ENCODE results near the gene IL3RA.
"Not testable (repeated sequence)": the region's sequence is repeated elsewhere in the genome, so short reads cannot be mapped to it uniquely, and the experiment has no call there.

IL3RA gene

GRCh38 chrX:1306909-1307625 lies 29.5 kb upstream of the IL3RA start:
- peaks cover 2% of the 10 kb centered on the region; the same call in 1 of the 2 replicates for H3K36me3 ChIP-seq (ENCODE audit: control insufficient read depth, insufficient read depth, low read length)
- no CpG with 5 or more reads among the region's 15 CpGs for WGBS (ENCODE audit: insufficient coverage, insufficient read length)
- H3K27me3 ChIP-seq (ENCODE audit: control insufficient read depth, insufficient read depth, low read length): no peaks in the 10 kb centered on the region
- no peaks in the 10 kb centered on the region for H3K9me3 ChIP-seq (ENCODE audit: control insufficient read depth, insufficient read depth, low read length)
- no peaks in the 10 kb centered on the region; the same call in 1 of the 2 replicates for H3K4me1 ChIP-seq (ENCODE audit: control insufficient read depth, insufficient read depth, low read length)
- H3K27ac ChIP-seq (ENCODE audit: low read length): no peak overlapping the region
- no peak overlapping the region for H3K4me3 ChIP-seq (ENCODE audit: low read length)
- no peak for DNase-seq (ENCODE audit: low read depth, low spot score)

DNA sequence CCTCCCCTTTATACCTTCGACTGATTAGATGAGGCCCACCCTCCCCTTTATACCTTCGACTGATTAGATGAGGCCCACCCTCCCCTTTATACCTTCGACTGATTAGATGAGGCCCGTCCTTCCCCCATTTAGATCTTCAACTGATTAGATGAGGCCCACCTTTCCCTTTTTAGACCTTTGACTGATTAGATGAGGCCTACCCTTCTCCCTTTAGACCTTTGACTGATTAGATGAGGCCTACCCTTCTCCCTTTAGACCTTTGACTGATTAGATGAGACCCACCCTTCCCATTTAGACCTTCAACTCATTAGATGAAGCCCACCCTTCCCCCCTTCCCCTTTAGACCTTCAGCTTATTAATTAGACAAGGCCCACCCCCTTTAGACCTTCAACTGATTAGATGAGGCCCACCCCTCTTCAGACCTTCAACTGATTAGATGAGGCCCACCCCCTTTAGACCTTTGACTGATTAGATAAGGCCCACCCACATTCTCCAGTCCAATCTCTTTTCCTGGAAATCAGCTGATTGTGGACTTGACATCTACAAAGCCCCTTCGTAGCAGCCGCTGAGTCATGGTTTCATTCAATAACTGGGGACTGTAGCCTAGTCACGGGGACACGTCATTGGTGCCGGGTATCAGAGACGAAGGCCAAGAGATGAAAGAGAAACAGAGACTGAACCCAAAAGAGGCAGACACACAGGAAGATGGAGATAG lies 28.8 kb upstream of the IL3RA start:
- Histone ChIP-seq H3K9me3 (ENCODE audit: control insufficient read depth, insufficient read depth, low read length) (no peaks in the 10 kb centered on the region), H3K27ac (ENCODE audit: low read length) (no peak overlapping the region), H3K27me3 (ENCODE audit: control insufficient read depth, insufficient read depth, low read length) (no peaks in the 10 kb centered on the region), H3K4me1 (ENCODE audit: control insufficient read depth, insufficient read depth, low read length) (no peaks in the 10 kb centered on the region; the same call in 1 of the 2 replicates), H3K4me3 (ENCODE audit: low read length) (no peak overlapping the region), H3K36me3 (ENCODE audit: control insufficient read depth, insufficient read depth, low read length) (peaks cover 2% of the 10 kb centered on the region; the same call in 1 of the 2 replicates)
- DNase-seq (ENCODE audit: low read depth, low spot score): no peak
- no CpG with 5 or more reads among the region's 10 CpGs for WGBS (ENCODE audit: insufficient coverage, insufficient read length)

GRCh38 chrX:1308476-1308875 lies 28.1 kb upstream of the IL3RA start:
- Histone ChIP-seq H3K27ac (ENCODE audit: low read length) (no peak overlapping the region), H3K27me3 (ENCODE audit: control insufficient read depth, insufficient read depth, low read length) (no peaks in the 10 kb centered on the region), H3K4me1 (ENCODE audit: control insufficient read depth, insufficient read depth, low read length) (no peaks in the 10 kb centered on the region; the same call in 1 of the 2 replicates), H3K4me3 (ENCODE audit: low read length) (no peak overlapping the region), H3K36me3 (ENCODE audit: control insufficient read depth, insufficient read depth, low read length) (peaks cover 2% of the 10 kb centered on the region; the same call in 1 of the 2 replicates), H3K9me3 (ENCODE audit: control insufficient read depth, insufficient read depth, low read length) (no peaks in the 10 kb centered on the region)
- WGBS (ENCODE audit: insufficient coverage, insufficient read length): no CpG with 5 or more reads among the region's 8 CpGs
- no peak for DNase-seq (ENCODE audit: low read depth, low spot score)

- no CpG with 5 or more reads among the region's 12 CpGs for WGBS (ENCODE audit: insufficient coverage, insufficient read length)
- not testable (repeated sequence) for DNase-seq (ENCODE audit: low read depth, low spot score)
These were observed 27.7 kb upstream of the IL3RA start for GRCh38 chrX:1308917-1309316.

GRCh38 chrX:1313788-1314187 lies 22.8 kb upstream of the IL3RA start:
- Histone ChIP-seq H3K9me3 (ENCODE audit: control insufficient read depth, insufficient read depth, low read length) (no peaks in the 10 kb centered on the region), H3K4me3 (ENCODE audit: low read length) (no peak overlapping the region), H3K27me3 (ENCODE audit: control insufficient read depth, insufficient read depth, low read length) (no peaks in the 10 kb centered on the region), H3K4me1 (ENCODE audit: control insufficient read depth, insufficient read depth, low read length) (no peaks in the 10 kb centered on the region), H3K27ac (ENCODE audit: low read length) (no peak overlapping the region), H3K36me3 (ENCODE audit: control insufficient read depth, insufficient read depth, low read length) (no peaks in the 10 kb centered on the region)
- DNase-seq (ENCODE audit: low read depth, low spot score): no peak
- WGBS (ENCODE audit: insufficient coverage, insufficient read length): no CpG with 5 or more reads among the region's 7 CpGs

More at GRCh38 chrX:1308917-1309316, 27.7 kb upstream of the IL3RA start:
- H3K4me3 ChIP-seq (ENCODE audit: low read length); H3K9me3 ChIP-seq (ENCODE audit: control insufficient read depth, insufficient read depth, low read length); H3K36me3 ChIP-seq (ENCODE audit: control insufficient read depth, insufficient read depth, low read length); H3K27me3 ChIP-seq (ENCODE audit: control insufficient read depth, insufficient read depth, low read length); H3K27ac ChIP-seq (ENCODE audit: low read length); H3K4me1 ChIP-seq (ENCODE audit: control insufficient read depth, insufficient read depth, low read length): not testable (repeated sequence)

DNA sequence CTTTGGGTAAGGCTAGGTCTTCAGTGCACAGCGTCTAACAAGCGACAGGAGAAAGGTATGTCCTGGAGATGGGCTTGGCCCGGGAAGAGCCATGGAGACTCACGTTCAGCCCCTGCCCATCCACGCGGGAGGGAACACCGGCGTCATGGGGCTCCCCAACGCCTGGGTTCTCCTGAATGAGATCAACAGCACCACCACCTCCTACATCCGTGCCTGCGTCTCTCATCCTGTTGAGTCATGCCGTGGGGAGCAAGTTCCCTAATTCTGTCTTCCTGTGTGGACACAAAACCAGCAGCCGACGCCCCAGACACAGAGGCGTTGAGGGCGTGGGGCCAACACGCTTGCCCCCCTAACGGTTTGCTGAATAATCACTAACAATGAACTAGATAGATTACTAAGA lies 20.1 kb upstream of the IL3RA start:
- no peak for DNase-seq (ENCODE audit: low read depth, low spot score)
- Histone ChIP-seq H3K36me3 (ENCODE audit: control insufficient read depth, insufficient read depth, low read length) (no peaks in the 10 kb centered on the region), H3K4me3 (ENCODE audit: low read length) (no peak overlapping the region), H3K27ac (ENCODE audit: low read length) (no peak overlapping the region), H3K4me1 (ENCODE audit: control insufficient read depth, insufficient read depth, low read length) (no peaks in the 10 kb centered on the region), H3K27me3 (ENCODE audit: control insufficient read depth, insufficient read depth, low read length) (no peaks in the 10 kb centered on the region), H3K9me3 (ENCODE audit: control insufficient read depth, insufficient read depth, low read length) (no peaks in the 10 kb centered on the region)
- no CpG with 5 or more reads among the region's 18 CpGs for WGBS (ENCODE audit: insufficient coverage, insufficient read length)

DNA sequence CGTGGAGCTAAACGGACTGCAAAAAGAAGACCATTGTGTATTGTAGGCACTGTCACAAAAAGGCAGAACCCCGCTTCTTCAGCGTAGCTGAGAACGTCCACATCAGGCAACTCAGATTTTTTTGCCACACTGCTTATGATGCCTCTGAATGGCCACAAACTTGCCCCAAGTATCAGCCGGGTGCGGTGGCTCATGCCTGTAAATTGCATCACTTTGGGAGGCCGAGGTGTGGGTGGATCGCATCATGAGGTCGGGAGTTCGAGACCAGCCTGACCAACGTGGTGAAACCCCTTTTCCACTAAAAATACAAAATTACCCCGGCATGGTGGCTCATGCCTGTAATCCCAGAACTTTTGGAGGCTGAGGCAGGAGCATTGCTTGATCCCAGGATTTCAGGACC lies 14.9 kb upstream of the IL3RA start:
- Histone ChIP-seq H3K36me3 (ENCODE audit: control insufficient read depth, insufficient read depth, low read length) (no peaks in the 10 kb centered on the region), H3K4me1 (ENCODE audit: control insufficient read depth, insufficient read depth, low read length) (no peaks in the 10 kb centered on the region), H3K27ac (ENCODE audit: low read length) (no peak overlapping the region), H3K27me3 (ENCODE audit: control insufficient read depth, insufficient read depth, low read length) (no peaks in the 10 kb centered on the region), H3K9me3 (ENCODE audit: control insufficient read depth, insufficient read depth, low read length) (no peaks in the 10 kb centered on the region), H3K4me3 (ENCODE audit: low read length) (no peak overlapping the region)
- no peak for DNase-seq (ENCODE audit: low read depth, low spot score)
- no CpG with 5 or more reads among the region's 13 CpGs for WGBS (ENCODE audit: insufficient coverage, insufficient read length)

DNA sequence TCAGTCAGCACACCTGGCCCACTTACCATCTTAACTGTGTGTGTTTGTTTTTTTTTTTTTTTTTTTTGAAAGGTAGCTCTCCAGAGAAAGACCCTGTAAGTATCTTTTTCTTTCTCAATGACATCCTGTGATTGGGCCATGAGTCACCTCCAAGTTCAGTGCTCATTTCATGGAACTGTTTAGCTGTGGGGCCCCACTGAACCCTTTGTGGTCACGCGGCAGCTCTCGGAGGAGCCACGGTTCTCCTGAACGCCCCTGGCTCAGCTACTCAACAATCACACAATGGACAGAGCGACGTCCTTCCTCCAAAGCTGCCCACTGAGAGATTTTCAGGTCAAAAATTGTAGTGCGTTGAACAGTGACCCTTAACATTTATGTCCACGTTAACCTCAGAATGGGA lies 14.2 kb upstream of the IL3RA start:
- Histone ChIP-seq H3K4me3 (ENCODE audit: low read length) (no peak overlapping the region), H3K9me3 (ENCODE audit: control insufficient read depth, insufficient read depth, low read length) (no peaks in the 10 kb centered on the region), H3K36me3 (ENCODE audit: control insufficient read depth, insufficient read depth, low read length) (no peaks in the 10 kb centered on the region), H3K27ac (ENCODE audit: low read length) (no peak overlapping the region), H3K27me3 (ENCODE audit: control insufficient read depth, insufficient read depth, low read length) (no peaks in the 10 kb centered on the region), H3K4me1 (ENCODE audit: control insufficient read depth, insufficient read depth, low read length) (no peaks in the 10 kb centered on the region)
- no peak for DNase-seq (ENCODE audit: low read depth, low spot score)
- WGBS (ENCODE audit: insufficient coverage, insufficient read length): no CpG with 5 or more reads among the region's 9 CpGs

DNA sequence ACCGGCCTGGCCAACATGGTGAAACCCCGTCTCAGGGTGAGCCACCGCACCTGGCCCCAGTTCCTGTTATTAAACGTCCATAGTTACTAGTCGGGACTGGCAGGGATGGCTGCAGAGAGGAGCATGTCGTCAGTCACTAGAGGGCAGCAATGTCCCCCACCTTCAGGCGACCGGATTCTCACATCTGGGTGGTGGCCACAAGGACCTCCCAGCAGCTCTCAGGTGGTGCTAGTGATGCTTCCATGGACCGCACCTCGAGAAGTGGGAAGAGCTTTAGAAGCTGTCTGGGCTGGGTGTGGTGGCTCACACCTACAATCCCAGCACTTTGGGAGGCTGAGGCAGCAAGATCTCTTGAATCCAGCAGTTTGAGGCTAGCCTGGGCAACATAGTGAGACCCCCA lies 13.3 kb upstream of the IL3RA start:
- no peaks in the 10 kb centered on the region for H3K36me3 ChIP-seq (ENCODE audit: control insufficient read depth, insufficient read depth, low read length)
- no peaks in the 10 kb centered on the region for H3K9me3 ChIP-seq (ENCODE audit: control insufficient read depth, insufficient read depth, low read length)
- no CpG with 5 or more reads among the region's 10 CpGs for WGBS (ENCODE audit: insufficient coverage, insufficient read length)
- H3K27me3 ChIP-seq (ENCODE audit: control insufficient read depth, insufficient read depth, low read length): no peaks in the 10 kb centered on the region
- no peak overlapping the region for H3K27ac ChIP-seq (ENCODE audit: low read length)
- peak; percentile 82 for DNase-seq (ENCODE audit: low read depth, low spot score)
- H3K4me1 ChIP-seq (ENCODE audit: control insufficient read depth, insufficient read depth, low read length): no peaks in the 10 kb centered on the region
- H3K4me3 ChIP-seq (ENCODE audit: low read length): no peak overlapping the region

DNA sequence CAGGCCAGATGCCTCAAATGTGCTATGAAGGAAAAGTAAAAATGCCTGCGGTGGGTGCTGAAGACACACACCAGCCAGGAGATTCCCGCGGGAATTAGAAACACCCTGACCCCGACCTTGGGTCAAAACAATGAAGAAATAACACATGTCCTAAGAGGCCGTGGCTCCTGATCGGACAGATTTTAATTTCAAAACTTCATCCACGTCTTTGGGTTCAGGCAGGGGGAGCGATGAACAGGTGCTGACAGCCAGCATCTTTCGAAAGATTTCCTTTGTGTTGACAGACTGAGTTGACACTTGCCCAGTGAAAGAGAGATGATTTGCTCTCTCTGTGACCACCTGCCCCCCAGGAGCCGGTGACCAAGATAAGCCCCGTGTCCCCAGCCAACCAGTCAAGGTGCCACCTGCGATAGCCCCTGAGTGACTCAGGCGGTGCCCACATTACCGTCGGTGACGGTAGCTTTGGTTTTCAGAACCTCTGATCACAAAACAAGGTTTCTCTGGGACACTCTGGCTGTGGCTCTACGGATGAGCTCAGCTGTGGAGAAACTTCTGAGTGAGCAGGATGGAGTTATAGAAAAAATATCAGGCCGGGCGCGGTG lies 11.0 kb upstream of the IL3RA start:
- no peak overlapping the region for H3K4me3 ChIP-seq (ENCODE audit: low read length)
- no CpG with 5 or more reads among the region's 20 CpGs for WGBS (ENCODE audit: insufficient coverage, insufficient read length)
- H3K4me1 ChIP-seq (ENCODE audit: control insufficient read depth, insufficient read depth, low read length): no peaks in the 10 kb centered on the region
- H3K27me3 ChIP-seq (ENCODE audit: control insufficient read depth, insufficient read depth, low read length): no peaks in the 10 kb centered on the region
- no peak for DNase-seq (ENCODE audit: low read depth, low spot score)
- no peak overlapping the region for H3K27ac ChIP-seq (ENCODE audit: low read length)
- H3K9me3 ChIP-seq (ENCODE audit: control insufficient read depth, insufficient read depth, low read length): no peaks in the 10 kb centered on the region
- no peaks in the 10 kb centered on the region for H3K36me3 ChIP-seq (ENCODE audit: control insufficient read depth, insufficient read depth, low read length)

All from iPS DF 6.9 (cell line).